K562 (cell line): ENCODE results near the gene GPATCH11. TPM values are rescaled to one million over a fixed set of nuclear protein-coding genes. Genes with fewer than 3 reads are reported as not detected.

Source experiments
- ATAC-seq: fragments of 200-7000 bp; cut with Tn5 transposase; 3 replicates; pipeline ENCODE4 v1.9.1; 2020; ENCODE audit warnings: moderate library complexity
- BruUV-seq: library from RNA; stranded (reverse); fragments of 400-500 nt; replicated peaks from 2 replicates; lab custom pipeline; 2021; lab: Mats Ljungman, UMichigan
- CTCF ChIA-PET: fragments of 300-600 bp; formaldehyde crosslinking; extraction: SDS; loops from one replicate; lab custom pipeline; 2021; ENCODE audit warnings: low intra/inter-chr PET ratio; lab: Yijun Ruan, JAX
- POLR2A ChIA-PET: fragments of 300-600, 350-650 bp; sonication (Branson Sonifier 250); formaldehyde crosslinking; extraction: SDS; loops from one replicate; lab custom pipeline; 2021; ENCODE audit warnings: antibody characterized with exemption, inconsistent platforms; lab: Yijun Ruan, JAX
- DNase-seq, 4 experiments: peaks; one replicate each; pipeline versions ENCODE4 v3.0.0 to v3.0.0-alpha.2; 2011 to 2018; ENCODE audit warnings: low spot score in 3 of 4, mixed read lengths in 3 of 4; ENCODE audit errors: extremely low read depth in 1 of 4
- FAIRE-seq: peaks from 2 replicates; lab custom pipeline; 2011; peaks lifted over from hg19 to GRCh38; lab: Jason Lieb, UNC
- H2AFZ ChIP-seq: 2 replicates; pipeline ENCODE4 v1.6.0; 2011; ENCODE audit warnings: low read depth, low read length, control low read depth, inconsistent platforms
- H3K27ac ChIP-seq: fragments of 200-600 bp; 3 replicates; pipeline ENCODE4 v1.8.0; 2011; ENCODE audit warnings: low read depth, mild to moderate bottlenecking, control low read depth, inconsistent platforms, low read length, moderate library complexity, mixed read lengths; ENCODE audit errors: extremely low read depth
- H3K27me3 ChIP-seq, 2 experiments: fragments of 300-600 bp in 1 of 2; 2 replicates in 1 of 2; 3 replicates in 1 of 2; pipeline versions ENCODE4 v1.6.0 to v1.8.0; 2011; ENCODE audit warnings: inconsistent platforms in 2 of 2, low read length in 2 of 2, mild to moderate bottlenecking in 1 of 2, mixed read lengths in 1 of 2, moderate library complexity in 1 of 2; ENCODE audit not compliant: control insufficient read depth in 2 of 2, insufficient read depth in 2 of 2
- H3K36me3 ChIP-seq: fragments of 300-600 bp; 3 replicates; pipeline ENCODE4 v1.8.0; 2011; ENCODE audit warnings: mild to moderate bottlenecking, low read length, inconsistent platforms; ENCODE audit not compliant: control insufficient read depth, insufficient read depth
- H3K4me1 ChIP-seq, 2 experiments: fragments of 200-600 bp in 1 of 2; replicated peaks in 1 of 2; 2 replicates in 1 of 2; 3 replicates in 1 of 2; pipeline versions ENCODE4 v1.5.1 to v1.8.0; 2011; ENCODE audit warnings: inconsistent platforms in 2 of 2, low read length in 2 of 2, mild to moderate bottlenecking in 1 of 2, mixed read lengths in 1 of 2, moderate library complexity in 1 of 2; ENCODE audit not compliant: control insufficient read depth in 2 of 2, insufficient read depth in 2 of 2
- H3K4me2 ChIP-seq: 2 replicates; pipeline ENCODE4 v1.6.1; 2011; ENCODE audit warnings: low read length, control low read depth, inconsistent platforms, mixed read lengths; ENCODE audit not compliant: insufficient read depth
- H3K4me3 ChIP-seq: fragments of 200-600 bp; sonication (generic), shearing (Covaris generic); 2 replicates; pipeline ENCODE4 v1.5.1; 2016; ENCODE audit warnings: control low read depth, inconsistent platforms
- H3K79me2 ChIP-seq: fragments of 200-600 bp; 3 replicates; pipeline ENCODE4 v1.8.0; 2011; ENCODE audit warnings: low read length, inconsistent platforms; ENCODE audit not compliant: control insufficient read depth, insufficient read depth
- H3K9ac ChIP-seq, 2 experiments: 2 replicates each; pipeline versions ENCODE4 v1.6.0 to v1.6.1; 2011; ENCODE audit warnings: low read depth in 2 of 2, low read length in 2 of 2, control low read depth in 1 of 2, inconsistent platforms in 1 of 2, mild to moderate bottlenecking in 1 of 2, mixed read lengths in 1 of 2; ENCODE audit not compliant: insufficient read depth in 1 of 2
- H3K9me1 ChIP-seq: one replicate; pipeline ENCODE4 v1.6.0; 2011; ENCODE audit warnings: inconsistent platforms, mild to moderate bottlenecking, low read length, moderate library complexity; ENCODE audit not compliant: control insufficient read depth, insufficient read depth
- H3K9me3 ChIP-seq: replicated peaks from 2 replicates; pipeline ENCODE4 v1.5.1; 2011; ENCODE audit warnings: low read depth, low read length, inconsistent platforms; ENCODE audit not compliant: control insufficient read depth, insufficient read depth
- H4K20me1 ChIP-seq: replicated peaks from 2 replicates; pipeline ENCODE4 v1.6.1; 2011; ENCODE audit warnings: low read length, inconsistent platforms, mixed read lengths; ENCODE audit not compliant: control insufficient read depth, insufficient read depth
- ELF4 ChIP-seq: fragments of 450-650 bp; formaldehyde crosslinking; IDR thresholded peaks from 2 replicates; pipeline ENCODE4 v1.4.0; 2022; ENCODE audit warnings: missing genetic modification characterization
- HOXB6 ChIP-seq: fragments of 250-450 bp; sonication (Bioruptor Pico); IDR thresholded peaks from 2 replicates; pipeline ENCODE4 v1.5.1; 2022; ENCODE audit warnings: mild to moderate bottlenecking, borderline replicate concordance
- JUN ChIP-seq, 2 experiments: sonication (generic) in 1 of 2; formaldehyde crosslinking in 1 of 2; IDR thresholded peaks; 2 replicates each; pipeline versions ENCODE4 v1.6.1 to v1.8.0; 2012 to 2022; ENCODE audit warnings: borderline replicate concordance in 2 of 2, mild to moderate bottlenecking in 2 of 2, improper control_type of control experiment in 1 of 2, low read depth in 1 of 2, low read length in 1 of 2, missing genetic modification reagents in 1 of 2
- NFIC ChIP-seq: fragments of 450-650 bp; IDR thresholded peaks from 2 replicates; pipeline ENCODE4 v1.6.1; 2017; ENCODE audit warnings: mild to moderate bottlenecking, inconsistent platforms
- PATZ1 ChIP-seq: fragments of 250-450 bp; sonication (Bioruptor Pico); IDR thresholded peaks from 2 replicates; pipeline ENCODE4 v1.5.0; 2020; ENCODE audit warnings: mild to moderate bottlenecking, borderline replicate concordance
- SIN3B ChIP-seq: fragments of 450-650 bp; IDR thresholded peaks from 2 replicates; pipeline ENCODE4 v1.6.1; 2017; ENCODE audit warnings: low read depth, mild to moderate bottlenecking, moderate library complexity
- USF2 ChIP-seq: sonication (generic); formaldehyde crosslinking; IDR thresholded peaks from 2 replicates; pipeline ENCODE4 v1.5.0; 2020; ENCODE audit warnings: missing genetic modification reagents
- ZBTB12 ChIP-seq: fragments of 250-450 bp; sonication (Bioruptor Pico); IDR thresholded peaks from 2 replicates; pipeline ENCODE4 v1.4.0; 2020
- ZFP91 ChIP-seq: sonication (generic); formaldehyde crosslinking; IDR thresholded peaks from 2 replicates; pipeline ENCODE4 v1.8.0; 2022; ENCODE audit warnings: mild to moderate bottlenecking, missing genetic modification reagents
- ZNF282 ChIP-seq: sonication (generic); formaldehyde crosslinking; IDR thresholded peaks from 2 replicates; pipeline ENCODE4 v1.8.1; 2023; ENCODE audit warnings: missing genetic modification reagents
- whole genome bisulfite sequencing: fragments of 100-300 bp; shearing (Covaris generic); methylation state at CpG from one replicate; pipeline ENCODE4 v1.1.6; 2016; ENCODE audit warnings: low coverage, mixed read lengths; ENCODE audit not compliant: insufficient coverage; ENCODE audit errors: missing lambda C conversion rate; 5-methylcytosine and 5-hydroxymethylcytosine counted together
- in situ Hi-C: fragments of 300-500 bp; cut with MboI; formaldehyde crosslinking; loops from 4 replicates; pipeline ENCODE4 v1.15.0; 2018; ENCODE audit warnings: inconsistent platforms, mixed read lengths
- intact Hi-C: fragments of 100-400 bp; cut with micrococcal nuclease; formaldehyde crosslinking; loops from 2 replicates; pipeline ENCODE4 v1.14.2; 2022
- polyA plus RNA-seq, 8 experiments: library from polyadenylated mRNA; depleted of rRNA in 4 of 8; stranded (reverse) in 5 of 8; unstranded in 3 of 8; fragments of >200 nt; fragmentation: Nextera tagmentation in 2 of 8; fragmentation: Illumina TruSeq in 1 of 8; extraction: Ambion mirVana in 2 of 8; extraction: Trizol in 1 of 8; gene quantifications; 2 replicates each; pipeline versions ENCODE4 v1.2.1 to v1.2.3, GENCODE V29; 2011 to 2014; ENCODE audit warnings: inconsistent platforms in 1 of 8, missing spikeins in 1 of 8
- total RNA-seq, 7 experiments: library from RNA; depleted of rRNA in 6 of 7; stranded (reverse); fragments of >200 nt in 6 of 7; fragmentation: Illumina TruSeq in 2 of 7; extraction: Trizol in 2 of 7; gene quantifications; 2 replicates each; pipeline versions ENCODE4 v1.2.1 to v1.2.3, GENCODE V29; 2011 to 2021; ENCODE audit warnings: low replicate concordance in 1 of 7

Gene GPATCH11
- total and polyA plus RNA-seq, 9 of the 15 experiments (the other 6 are each of a cell fraction or from before 2014, with no cell fraction given), result 7.9 to 23.9 (median 15.2) TPM

GRCh38 chr2:37096568-37096967 is 12.2 kb downstream of the GPATCH11 start:
- Histone ChIP-seq H3K4me2 (no peak overlapping the region), H3K4me1 (no peaks in the 10 kb centered on the region), H3K36me3 (peaks cover 70% of the 10 kb centered on the region), H3K27me3 (no peaks in the 10 kb centered on the region), H3K9ac (no peak overlapping the region), H3K79me2 (no peaks in the 10 kb centered on the region), H3K9me3 (no peaks in the 10 kb centered on the region), H3K27ac (no peak overlapping the region), H3K4me3 (no peak overlapping the region), H4K20me1 (no peaks in the 10 kb centered on the region), H2AFZ (no peak overlapping the region), H3K9me1 (no peaks in the 10 kb centered on the region)
- in situ Hi-C loops (no loop called here), intact Hi-C loops (no loop called here)
- no peak for FAIRE-seq
- ChIA-PET POLR2A (no interaction called here), CTCF (no interaction called here)
- ATAC-seq, result no peak
- no TSS peak for BruUV-seq
- no peak for DNase-seq
- 83% methylated on average over 1 of the region's 1 CpG for WGBS
- TF ChIP-seq USF2 (CRISPR knock-in tag) (no peak), PATZ1 (CRISPR knock-in tag) (no peak), ZFP91 (CRISPR knock-in tag) (no peak), HOXB6 (CRISPR knock-in tag) (no peak), SIN3B (no peak), ZBTB12 (CRISPR knock-in tag) (no peak), ZNF282 (CRISPR knock-in tag) (no peak), ELF4 (CRISPR knock-in tag) (no peak), JUN (IDR thresholded peaks at IDR 0.05; ENCODE audit: borderline replicate concordance, low read depth, low read length) (no peak), JUN (CRISPR knock-in tag; IDR thresholded peaks at IDR 0.05; ENCODE audit: borderline replicate concordance) (no peak), NFIC (no peak)
